ENCODE data around the gene OR2C3. TPM values are rescaled to one million over a fixed set of nuclear protein-coding genes. Genes with fewer than 3 reads are reported as not detected.

Gene OR2C3
- total RNA-seq, 2 donors from 2014 or later: not detected

GRCh38 chr1:247493106-247493505, 43.1 kb downstream of the OR2C3 start:
- H3K27me3 ChIP-seq (ENCODE audit: control insufficient read depth, insufficient read depth, low read length, poor library complexity, severe bottlenecking): no peaks in the 10 kb centered on the region
- H3K4me3 Mint-ChIP-seq: no peak overlapping the region
- TF ChIP-seq CTCF (conservative IDR thresholded peaks at IDR 0.05): no peak
- no peaks in the 10 kb centered on the region for H3K27me3 Mint-ChIP-seq (ENCODE audit: insufficient read depth)
- H3K27ac Mint-ChIP-seq: no peak overlapping the region
- H3K9me3 ChIP-seq (ENCODE audit: control insufficient read depth, low read length): no peaks in the 10 kb centered on the region
- H3K27ac ChIP-seq (ENCODE audit: low read depth, low read length): no peak overlapping the region
- H3K4me1 Mint-ChIP-seq: peaks cover 17% of the 10 kb centered on the region
- H3K4me3 ChIP-seq (ENCODE audit: low read length): no peak overlapping the region
- H3K9me3 Mint-ChIP-seq: no peaks in the 10 kb centered on the region
- 92% methylated on average over 1 of the region's 1 CpG; no CpG with 5 or more reads in 1 of the 2 experiments for WGBS, 2 experiments (ENCODE audit: insufficient coverage in 1 of 2, insufficient read length in 1 of 2)
- no peak for DNase-seq
- no peaks in the 10 kb centered on the region for H3K36me3 ChIP-seq (ENCODE audit: control insufficient read depth, insufficient read depth, low read length)
- peaks cover 7% of the 10 kb centered on the region for H3K4me1 ChIP-seq (ENCODE audit: control insufficient read depth, insufficient read depth, low read length)
- H3K9ac ChIP-seq (ENCODE audit: extremely low read depth, low read length, poor library complexity, severe bottlenecking): no peak overlapping the region
- no peaks in the 10 kb centered on the region for H3K36me3 Mint-ChIP-seq (ENCODE audit: low read depth)

GRCh38 chr1:247491328-247491727, 44.9 kb downstream of the OR2C3 start:
- H3K9me3 Mint-ChIP-seq: no peaks in the 10 kb centered on the region
- no peak for TF ChIP-seq CTCF (conservative IDR thresholded peaks at IDR 0.05)
- Histone ChIP-seq H3K9ac (ENCODE audit: extremely low read depth, low read length, poor library complexity, severe bottlenecking) (no peak overlapping the region), H3K36me3 (ENCODE audit: control insufficient read depth, insufficient read depth, low read length) (no peaks in the 10 kb centered on the region), H3K27me3 (ENCODE audit: control insufficient read depth, insufficient read depth, low read length, poor library complexity, severe bottlenecking) (no peaks in the 10 kb centered on the region), H3K4me3 (ENCODE audit: low read length) (no peak overlapping the region), H3K9me3 (ENCODE audit: control insufficient read depth, low read length) (no peaks in the 10 kb centered on the region), H3K4me1 (ENCODE audit: control insufficient read depth, insufficient read depth, low read length) (peaks cover under 1% of the 10 kb centered on the region), H3K27ac (ENCODE audit: low read depth, low read length) (no peak overlapping the region)
- H3K27ac Mint-ChIP-seq: no peak overlapping the region
- H3K27me3 Mint-ChIP-seq (ENCODE audit: insufficient read depth): no peaks in the 10 kb centered on the region
- no peak overlapping the region for H3K4me3 Mint-ChIP-seq
- H3K4me1 Mint-ChIP-seq: peaks cover 8% of the 10 kb centered on the region
- DNase-seq: no peak
- no peaks in the 10 kb centered on the region for H3K36me3 Mint-ChIP-seq (ENCODE audit: low read depth)
- WGBS, 2 experiments (ENCODE audit: insufficient coverage in 1 of 2, insufficient read length in 1 of 2): 95 to 98% methylated on average over 12 of the region's 12 CpGs

- Mint-ChIP-seq H3K4me3 (no peak overlapping the region), H3K27ac (no peak overlapping the region), H3K27me3 (ENCODE audit: insufficient read depth) (no peaks in the 10 kb centered on the region), H3K9me3 (no peaks in the 10 kb centered on the region), H3K4me1 (no peaks in the 10 kb centered on the region), H3K36me3 (ENCODE audit: low read depth) (no peaks in the 10 kb centered on the region)
- Histone ChIP-seq H3K27me3 (ENCODE audit: control insufficient read depth, insufficient read depth, low read length, poor library complexity, severe bottlenecking) (no peaks in the 10 kb centered on the region), H3K4me3 (ENCODE audit: low read length) (no peak overlapping the region), H3K9ac (ENCODE audit: extremely low read depth, low read length, poor library complexity, severe bottlenecking) (no peak overlapping the region), H3K4me1 (ENCODE audit: control insufficient read depth, insufficient read depth, low read length) (no peaks in the 10 kb centered on the region), H3K27ac (ENCODE audit: low read depth, low read length) (no peak overlapping the region), H3K36me3 (ENCODE audit: control insufficient read depth, insufficient read depth, low read length) (no peaks in the 10 kb centered on the region), H3K9me3 (ENCODE audit: control insufficient read depth, low read length) (no peaks in the 10 kb centered on the region)
- peak; percentile 79 for TF ChIP-seq CTCF (conservative IDR thresholded peaks at IDR 0.05)
- peak; percentile 71 for DNase-seq
Measured at GRCh38 chr1:247487057-247487456, 49.2 kb downstream of the OR2C3 start.
